GM19468 (cell line): ENCODE data around the gene MT1E.
"Not testable (repeated sequence)": the region's sequence is repeated elsewhere in the genome, so short reads cannot be mapped to it uniquely, and the experiment has no call there.

ENCODE experiments used
- ATAC-seq: cut with Tn5 transposase; IDR thresholded peaks from one replicate; pipeline ENCODE4 v1.9.1; 2021; ENCODE audit warnings: mild to moderate bottlenecking, moderate library complexity, moderate number of reproducible peaks; ENCODE audit not compliant: unreplicated experiment; ENCODE audit errors: extremely low read depth

The MT1E gene

GRCh38 chr16:56625140-56625942 lies at the start of gene MT1E:
Gene MT1E, plus strand, starts transcription at chr16:56625781. Its CDS starts 71 bp downstream, at chr16:56625852.
- peak; percentile 33 for ATAC-seq

- ATAC-seq = no peak
Measured at GRCh38 chr16:56576585-56577299, 48.8 kb upstream of the MT1E start.

GRCh38 chr16:56577300-56577625 lies 48.3 kb upstream of the MT1E start:
- ATAC-seq = no peak

GRCh38 chr16:56580391-56581048 lies 45.1 kb upstream of the MT1E start:
- ATAC-seq = no peak

DNA sequence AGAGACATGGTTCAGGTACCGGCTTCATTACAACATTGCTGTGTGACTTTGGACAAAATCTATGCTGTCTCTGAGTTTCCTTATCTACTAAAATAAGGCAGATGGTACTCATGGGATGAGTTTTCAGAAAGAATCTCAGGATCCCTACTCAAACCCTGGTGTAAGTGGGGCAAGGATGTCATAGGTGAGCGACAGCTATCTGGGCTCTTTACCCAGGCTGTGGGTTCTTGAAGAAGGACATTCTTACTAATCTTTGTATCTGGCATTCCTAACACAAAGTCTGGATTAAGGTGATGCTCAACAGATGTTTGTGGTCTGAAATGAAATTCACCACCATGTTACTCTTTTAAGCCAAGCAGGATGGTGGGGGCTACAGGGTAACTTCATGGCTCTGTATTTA lies 42.7 kb upstream of the MT1E start:
- not testable (repeated sequence) for ATAC-seq

DNA sequence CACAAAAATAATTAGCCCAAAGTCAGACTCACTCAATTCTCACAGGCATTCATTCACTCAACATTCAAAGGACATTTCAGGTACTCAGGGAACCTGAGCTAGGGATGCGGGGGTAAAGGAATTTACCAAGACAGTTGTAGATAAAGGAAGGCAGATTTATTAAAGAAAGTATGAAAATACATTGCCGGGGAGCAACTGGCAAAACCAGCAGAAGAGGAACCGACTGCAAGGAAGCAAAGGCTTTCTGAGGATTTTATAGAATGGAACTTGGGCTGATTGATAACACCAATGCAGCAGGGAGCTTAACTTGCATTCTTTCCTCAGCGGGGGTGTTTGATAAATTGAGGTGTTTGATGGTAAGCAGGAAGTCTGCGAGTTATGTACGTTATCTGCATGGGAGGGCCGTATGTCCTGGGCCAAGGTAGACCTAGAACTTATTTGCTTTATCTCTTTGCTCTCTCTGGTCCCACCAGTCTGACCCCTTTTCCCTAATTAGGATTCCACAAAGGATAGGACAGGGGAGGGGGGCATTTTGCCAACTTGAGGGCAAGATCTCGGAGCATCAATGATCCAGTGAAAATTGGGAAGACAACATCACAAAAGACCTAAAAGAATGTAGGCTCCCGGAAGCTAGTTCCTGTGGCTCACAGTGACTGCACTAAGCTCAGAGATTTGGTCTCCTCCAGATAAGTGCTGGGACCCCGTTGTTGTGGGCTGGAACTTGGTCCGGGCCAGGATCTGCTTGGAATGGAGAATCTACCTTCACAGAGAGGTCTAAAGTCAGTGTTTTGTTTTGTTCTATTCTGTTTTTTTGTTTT lies 42.0 kb upstream of the MT1E start:
- no peak for ATAC-seq

DNA sequence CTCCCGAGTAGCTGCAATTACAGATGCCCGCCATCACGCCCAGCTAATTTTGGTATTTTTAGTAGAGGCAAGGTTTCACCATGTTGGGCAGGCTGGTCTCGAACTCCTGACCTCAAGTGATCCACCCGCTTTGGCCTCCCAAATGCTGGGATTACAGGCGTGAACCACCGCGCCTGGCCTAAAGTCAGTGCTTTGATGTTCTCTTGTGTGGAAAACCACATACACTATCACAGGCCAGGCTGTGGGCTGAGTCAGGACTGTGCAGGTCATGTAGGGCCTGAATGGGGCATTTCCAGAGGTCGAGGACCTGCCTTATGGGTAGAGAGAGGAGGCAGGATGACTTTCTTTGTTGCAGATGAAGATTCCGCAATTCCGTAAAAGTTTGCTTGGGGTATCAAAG lies 41.3 kb upstream of the MT1E start:
- no peak for ATAC-seq

- ATAC-seq = no peak
Measured at GRCh38 chr16:56588781-56589140, 36.8 kb upstream of the MT1E start.

DNA sequence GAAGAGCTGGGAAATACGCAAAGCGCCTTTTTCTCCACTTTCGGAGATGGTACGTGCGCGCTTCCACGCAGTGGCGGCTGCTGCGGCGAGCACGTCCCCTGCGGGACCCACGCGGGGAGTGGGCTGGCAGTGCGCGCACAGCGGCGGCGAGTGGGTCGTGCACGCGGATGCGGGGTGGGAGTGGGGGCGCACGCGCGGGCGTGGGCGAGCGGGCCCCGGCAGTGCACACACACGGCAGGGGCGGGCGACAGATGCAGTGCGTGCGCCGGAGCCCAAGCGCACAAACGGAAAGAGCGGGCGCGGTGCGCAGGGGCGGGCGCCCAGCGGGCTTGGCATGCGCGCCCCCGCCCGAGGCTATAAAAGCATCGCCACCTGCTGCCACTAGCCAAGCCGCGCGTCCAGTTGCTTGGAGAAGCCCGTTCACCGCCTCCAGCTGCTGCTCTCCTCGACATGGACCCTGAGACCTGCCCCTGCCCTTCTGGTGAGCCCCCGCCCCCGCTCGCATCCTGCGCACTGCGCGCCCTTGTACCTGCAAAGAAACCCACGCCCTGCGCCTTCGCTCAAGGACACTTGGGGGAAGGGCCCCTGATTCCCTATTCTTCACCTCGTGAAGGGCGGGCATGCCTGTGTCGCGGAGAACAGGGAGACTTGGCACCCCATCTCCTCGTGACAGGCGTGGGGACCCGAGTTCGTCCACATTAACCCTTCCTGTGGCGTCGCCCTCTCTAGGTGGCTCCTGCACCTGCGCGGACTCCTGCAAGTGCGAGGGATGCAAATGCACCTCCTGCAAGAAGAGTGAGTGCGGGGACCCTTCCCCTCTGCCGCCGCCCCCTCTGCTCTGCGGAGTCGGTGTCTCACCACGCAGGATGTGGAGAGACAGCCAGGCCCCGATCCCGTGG lies 36.2 kb upstream of the MT1E start, which contains the start of gene MT3:
Gene MT3 (plus strand): TSS at position 388 of the 899 bp plus-strand sequence. CDS start 63 bp downstream, at position 451.
- no peak for ATAC-seq

DNA sequence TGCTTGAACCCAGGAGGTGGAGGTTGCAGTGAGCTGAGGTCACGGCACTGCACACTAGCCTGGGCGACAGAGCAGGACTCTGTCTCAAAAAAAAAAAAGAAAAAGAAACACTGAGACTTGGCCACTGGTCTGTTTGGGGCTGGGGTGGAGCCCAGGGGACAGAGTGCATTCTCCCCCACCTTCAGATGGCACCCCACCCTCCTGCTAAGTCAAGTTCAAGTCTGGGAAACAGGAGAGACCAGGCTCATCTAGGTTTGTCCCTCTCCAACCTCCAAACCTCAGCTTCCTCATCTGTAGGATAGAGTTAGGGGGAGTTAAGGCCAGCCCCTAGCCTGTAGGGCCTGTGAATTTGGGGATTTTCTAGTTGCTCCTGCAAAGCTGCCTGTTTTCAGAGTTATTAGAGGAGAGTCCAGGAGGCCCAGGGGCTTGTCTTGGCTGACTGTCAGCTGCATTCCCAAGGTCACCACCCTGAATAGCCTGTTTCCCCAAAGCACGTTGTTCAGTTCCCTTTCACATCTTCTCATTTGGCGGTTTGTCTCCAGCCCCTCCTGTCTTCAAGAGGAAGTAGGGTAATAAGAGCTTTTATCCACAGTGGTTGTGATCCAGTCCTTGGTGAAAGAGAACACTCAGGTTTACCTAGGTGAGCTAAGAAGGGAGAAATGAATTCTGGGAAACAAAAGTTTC lies 34.1 kb upstream of the MT1E start:
- ATAC-seq = no peak

GRCh38 chr16:56593573-56594291 lies 31.8 kb upstream of the MT1E start:
- no peak for ATAC-seq

- ATAC-seq = no peak
Measured at GRCh38 chr16:56594292-56594619, 31.3 kb upstream of the MT1E start.

DNA sequence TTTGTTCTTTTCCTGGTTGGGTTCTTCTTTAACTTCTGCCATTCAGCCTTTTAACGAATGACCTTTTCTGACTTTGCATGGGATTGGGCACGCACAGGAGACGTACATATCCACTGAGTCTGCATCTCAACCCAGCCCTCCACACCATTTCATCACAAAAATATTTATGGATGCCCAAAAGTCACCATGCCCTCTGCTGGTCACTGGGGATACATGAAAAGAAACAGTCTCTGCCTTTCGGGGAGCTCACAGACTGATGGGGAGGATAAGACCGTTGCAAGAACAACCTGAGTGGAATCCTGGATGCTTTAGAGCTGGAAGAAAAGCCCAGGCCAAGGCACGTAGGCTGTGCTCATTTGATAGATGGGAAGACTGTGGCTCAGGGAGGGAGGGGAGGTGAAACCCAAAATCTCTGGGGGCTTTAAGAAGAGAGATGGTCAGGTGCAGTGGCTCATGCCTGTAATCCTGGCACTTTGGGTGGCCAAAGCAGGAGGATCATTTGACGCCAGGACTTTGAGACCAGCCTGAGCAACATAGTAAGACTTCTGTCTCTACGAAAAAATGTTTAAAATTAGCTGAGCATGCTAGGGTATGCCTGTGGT lies 25.1 kb upstream of the MT1E start:
- no peak for ATAC-seq

DNA sequence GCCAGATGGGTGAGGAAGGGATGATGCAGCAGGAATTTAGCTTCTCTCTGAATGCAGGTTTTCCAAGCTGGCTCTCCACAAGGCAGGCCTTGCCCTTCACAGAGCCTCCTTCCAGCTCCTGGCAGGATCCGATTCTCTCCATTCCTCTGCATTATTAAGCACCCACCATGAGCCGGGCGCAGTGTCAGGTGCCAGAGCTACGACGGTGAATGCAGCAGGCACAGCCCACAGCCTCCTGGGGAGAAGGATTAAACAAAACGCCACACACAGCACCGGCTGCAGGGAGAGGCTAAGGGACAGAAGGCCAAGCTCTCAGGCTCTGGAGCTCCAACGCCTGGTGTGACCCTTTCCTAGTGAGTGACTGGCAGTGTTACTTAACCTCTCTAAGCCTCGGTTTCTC lies 24.3 kb upstream of the MT1E start:
- ATAC-seq = no peak

DNA sequence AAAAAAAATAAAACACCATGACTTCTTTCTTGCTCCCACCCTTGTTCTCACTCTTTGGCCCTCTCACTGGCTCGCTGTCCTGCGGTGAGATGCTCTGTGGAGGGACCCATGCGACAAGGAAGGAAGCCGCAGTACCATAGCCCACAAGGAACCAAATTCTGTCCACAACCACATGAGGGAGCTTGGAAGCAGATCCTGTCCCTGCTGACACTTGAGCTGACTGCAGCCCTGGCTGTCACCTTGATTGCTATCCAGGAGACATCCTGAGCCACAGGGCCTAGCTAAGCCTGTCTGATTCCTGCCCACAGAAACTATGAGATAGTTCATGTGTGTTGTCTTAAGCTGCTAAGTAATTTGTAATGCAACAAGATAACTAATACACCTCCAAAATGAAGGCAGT lies 22.0 kb upstream of the MT1E start:
- no peak for ATAC-seq

GRCh38 chr16:56604966-56605365 lies 20.6 kb upstream of the MT1E start:
- ATAC-seq = no peak

DNA sequence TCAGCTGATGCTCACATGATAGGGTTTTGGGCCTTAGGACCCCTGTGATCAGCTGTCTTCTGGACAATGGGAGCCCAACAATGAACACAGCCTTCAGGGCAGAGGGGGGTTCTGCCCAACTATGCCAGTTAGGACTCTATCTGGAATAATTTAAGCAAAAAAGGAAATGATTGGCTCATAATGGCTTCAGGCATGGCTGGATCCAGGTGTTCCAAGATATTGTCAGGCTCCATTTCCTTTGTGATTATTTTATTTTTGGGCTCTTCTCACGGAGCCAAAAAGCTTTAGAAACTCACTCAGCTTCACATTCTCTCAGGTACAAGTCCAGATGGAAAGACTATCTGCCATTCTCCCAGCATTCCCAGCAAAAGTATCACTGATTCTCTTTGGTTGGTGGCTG lies 20.1 kb upstream of the MT1E start:
- no peak for ATAC-seq

- no peak for ATAC-seq
Measured at GRCh38 chr16:56606071-56606475, 19.5 kb upstream of the MT1E start.
